HG03095 (cell line): Measurements from ENCODE around the gene CCDC71L.

Experiments
- ATAC-seq: cut with Tn5 transposase; IDR thresholded peaks from one replicate; pipeline ENCODE4 v1.9.1; 2021; ENCODE audit warnings: moderate library complexity; ENCODE audit not compliant: unreplicated experiment

Gene CCDC71L

GRCh38 chr7:106609416-106609815 lies 51.5 kb downstream of the CCDC71L start:
- ATAC-seq, result no peak

GRCh38 chr7:106608661-106609060 lies 52.3 kb downstream of the CCDC71L start:
- no peak for ATAC-seq
